ENCODE measurements around the gene FAM222B.

The FAM222B gene

DNA sequence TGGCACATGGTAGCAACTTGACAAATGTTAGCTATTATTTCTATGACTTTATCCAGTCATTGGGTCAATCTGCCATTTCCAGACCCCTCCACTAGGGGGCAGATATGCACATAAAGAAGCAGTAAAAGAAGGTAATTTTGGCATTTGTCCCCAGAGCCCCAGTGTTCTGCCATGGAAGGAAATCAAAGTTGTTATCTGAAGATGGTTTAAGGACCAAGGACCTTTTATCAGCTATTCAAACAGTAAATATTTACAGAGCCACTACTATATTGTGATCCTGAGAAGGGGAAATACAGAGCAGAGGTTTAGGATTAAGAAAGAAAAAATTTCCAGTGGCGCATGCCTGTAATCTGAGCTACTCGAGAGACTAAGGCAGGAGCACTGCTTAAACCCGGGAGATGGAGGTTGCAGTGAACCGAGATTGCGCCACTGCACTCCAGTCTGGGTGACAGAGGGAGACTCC is 78.8 kb downstream of the FAM222B start:
- H3K4me3 ChIP-seq (ENCODE audit: low read length): no peak overlapping the region
- no peaks in the 10 kb centered on the region for H3K9me3 ChIP-seq (ENCODE audit: insufficient read depth, low read depth, low read length)
- H3K4me1 ChIP-seq (ENCODE audit: insufficient read depth, low read length): peaks cover 26% of the 10 kb centered on the region
- peak overlapping the region; percentile 3; the same call in 1 of the 2 replicates for H3K27ac ChIP-seq (ENCODE audit: low read depth, low read length)
- H3K27me3 ChIP-seq (ENCODE audit: insufficient read depth, low read length): no peaks in the 10 kb centered on the region
- no peak overlapping the region for H3K9ac ChIP-seq (ENCODE audit: low read depth, low read length)
- peaks cover 54% of the 10 kb centered on the region for H3K36me3 ChIP-seq (ENCODE audit: insufficient read depth, low read length)
- 86% methylated on average over 5 of the region's 5 CpGs for WGBS

DNA sequence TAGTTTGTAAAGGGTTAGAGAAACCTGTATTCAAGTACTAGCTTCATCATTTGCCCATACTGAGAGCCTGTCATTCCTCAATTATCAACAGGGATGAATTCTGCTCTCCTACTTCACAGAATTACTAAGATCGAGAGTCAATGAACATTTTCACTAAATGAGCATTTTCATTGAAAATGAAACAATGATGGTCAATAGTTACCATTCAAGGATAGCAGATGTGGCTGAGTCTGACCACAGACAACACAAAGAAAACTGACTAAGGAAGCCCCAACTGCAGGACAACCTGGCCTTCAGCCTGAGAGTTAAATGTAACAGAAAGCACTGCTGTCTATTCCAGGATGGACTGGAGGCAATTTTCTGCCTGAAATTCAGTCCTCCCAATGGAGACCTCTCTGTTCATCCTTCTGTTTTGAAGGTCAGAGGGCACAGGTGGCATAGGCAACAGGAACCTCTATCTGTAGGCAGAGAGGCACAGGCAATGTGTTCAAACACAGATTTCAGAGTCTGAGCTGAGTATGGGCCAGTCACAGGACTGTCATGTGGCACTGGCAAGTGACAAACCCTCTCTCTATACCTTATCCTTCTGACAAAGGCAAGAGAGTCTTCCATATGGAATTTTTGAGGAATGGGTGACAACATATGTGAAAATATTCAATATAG is 79.3 kb downstream of the FAM222B start:
- H3K27me3 ChIP-seq (ENCODE audit: insufficient read depth, low read length): no peaks in the 10 kb centered on the region
- H3K36me3 ChIP-seq (ENCODE audit: insufficient read depth, low read length): peaks cover 58% of the 10 kb centered on the region
- H3K9ac ChIP-seq (ENCODE audit: low read depth, low read length): no peak overlapping the region
- H3K9me3 ChIP-seq (ENCODE audit: insufficient read depth, low read depth, low read length): no peaks in the 10 kb centered on the region
- peaks cover 26% of the 10 kb centered on the region for H3K4me1 ChIP-seq (ENCODE audit: insufficient read depth, low read length)
- peak overlapping the region; percentile 3; the same call in 1 of the 2 replicates for H3K27ac ChIP-seq (ENCODE audit: low read depth, low read length)
- no peak overlapping the region for H3K4me3 ChIP-seq (ENCODE audit: low read length)
- 100% methylated on average over 1 of the region's 1 CpG for WGBS

DNA sequence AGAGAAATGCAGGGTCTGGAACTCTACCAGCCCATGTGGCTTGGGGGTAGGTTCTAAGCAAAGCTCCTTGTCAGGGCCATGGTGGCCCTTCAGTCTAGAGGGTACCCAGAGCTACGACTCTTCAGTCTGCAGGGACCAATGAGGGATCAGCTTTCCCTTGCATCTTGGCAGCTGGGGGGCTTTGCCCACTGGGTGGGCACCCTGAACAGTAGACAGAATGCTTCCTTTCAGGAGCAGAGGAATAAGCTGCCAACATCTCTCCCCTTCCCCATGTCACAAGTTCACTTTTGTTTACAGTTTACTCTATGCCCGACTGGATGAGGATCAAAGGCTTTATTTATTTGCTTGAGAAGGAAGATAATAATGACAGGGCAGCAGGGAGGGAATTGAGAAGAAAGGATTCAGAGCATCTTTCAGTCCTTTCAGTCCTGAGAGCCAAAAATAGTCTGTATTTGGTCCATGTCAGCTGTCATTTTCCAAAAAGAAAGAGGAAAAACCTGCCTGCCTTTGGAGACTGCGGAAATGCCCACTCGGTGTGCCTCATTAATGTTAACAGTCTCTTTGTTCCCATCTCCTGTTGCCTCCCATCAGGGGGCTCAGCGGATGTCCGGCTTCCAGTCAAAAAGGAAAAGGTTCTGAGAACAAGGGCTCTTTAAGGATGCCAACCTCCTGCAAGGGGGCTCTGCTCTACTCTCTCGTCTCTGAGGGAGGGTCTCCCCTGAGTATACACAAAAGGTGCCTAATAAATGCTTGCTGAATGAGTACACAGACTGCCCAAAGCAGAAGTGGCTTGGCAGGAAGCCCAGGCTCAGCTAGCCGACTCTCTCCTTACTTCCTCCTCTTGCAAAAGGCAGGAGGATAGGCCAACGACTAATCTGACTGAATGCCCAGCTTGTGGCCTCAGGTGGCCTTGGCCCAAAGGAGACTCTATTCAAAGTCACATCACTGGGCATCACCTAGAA is 81.7 kb downstream of the FAM222B start:
- 12% methylated on average over 9 of the region's 9 CpGs for WGBS
- Histone ChIP-seq H3K36me3 (ENCODE audit: insufficient read depth, low read length) (peaks cover 60% of the 10 kb centered on the region), H3K27ac (ENCODE audit: low read depth, low read length) (peak overlapping the region; percentile 89), H3K9ac (ENCODE audit: low read depth, low read length) (peak overlapping the region; percentile 50), H3K27me3 (ENCODE audit: insufficient read depth, low read length) (no peaks in the 10 kb centered on the region), H3K4me3 (ENCODE audit: low read length) (0 out of 2 replicates have a peak overlapping the region, but pooled peaks have one; percentile 1), H3K9me3 (ENCODE audit: insufficient read depth, low read depth, low read length) (no peaks in the 10 kb centered on the region), H3K4me1 (ENCODE audit: insufficient read depth, low read length) (peaks cover 29% of the 10 kb centered on the region)

DNA sequence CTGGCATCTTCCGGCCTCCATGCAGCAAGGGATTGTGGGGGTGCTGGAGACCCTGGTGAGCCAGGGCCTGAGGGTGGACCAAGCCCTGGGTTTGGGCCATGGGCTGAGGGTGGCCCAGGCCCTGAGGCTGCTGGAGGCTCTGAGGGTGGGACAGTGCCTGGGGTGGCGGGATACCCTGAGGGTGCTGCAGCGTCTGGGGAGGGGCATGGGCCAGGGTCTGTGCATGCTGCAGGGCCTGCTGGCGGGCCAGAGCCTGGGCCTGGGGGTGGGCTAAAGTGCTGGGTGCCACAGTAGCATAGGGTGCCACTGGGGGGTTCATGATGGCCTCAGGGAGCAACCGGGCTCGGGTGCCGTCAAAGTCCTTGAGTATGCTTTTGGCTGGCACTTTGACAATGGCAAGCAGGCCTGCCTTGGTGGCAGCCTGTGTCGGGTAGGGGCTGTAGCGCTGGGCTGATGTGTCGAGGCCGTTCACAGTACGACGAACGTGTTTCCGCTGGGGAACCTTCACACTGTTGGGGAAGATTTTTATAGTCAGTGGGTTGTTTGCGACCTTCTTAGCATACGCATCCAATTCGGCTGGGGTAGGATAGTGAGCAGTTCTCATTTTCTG is 83.2 kb downstream of the FAM222B start:
- Histone ChIP-seq H3K4me3 (ENCODE audit: low read length) (no peak overlapping the region), H3K27me3 (ENCODE audit: insufficient read depth, low read length) (no peaks in the 10 kb centered on the region), H3K36me3 (ENCODE audit: insufficient read depth, low read length) (peaks cover 46% of the 10 kb centered on the region), H3K9me3 (ENCODE audit: insufficient read depth, low read depth, low read length) (no peaks in the 10 kb centered on the region), H3K27ac (ENCODE audit: low read depth, low read length) (peak overlapping the region; percentile 48; the same call in 1 of the 2 replicates), H3K4me1 (ENCODE audit: insufficient read depth, low read length) (peaks cover 29% of the 10 kb centered on the region), H3K9ac (ENCODE audit: low read depth, low read length) (no peak overlapping the region)
- 96% methylated on average over 18 of the region's 18 CpGs for WGBS

DNA sequence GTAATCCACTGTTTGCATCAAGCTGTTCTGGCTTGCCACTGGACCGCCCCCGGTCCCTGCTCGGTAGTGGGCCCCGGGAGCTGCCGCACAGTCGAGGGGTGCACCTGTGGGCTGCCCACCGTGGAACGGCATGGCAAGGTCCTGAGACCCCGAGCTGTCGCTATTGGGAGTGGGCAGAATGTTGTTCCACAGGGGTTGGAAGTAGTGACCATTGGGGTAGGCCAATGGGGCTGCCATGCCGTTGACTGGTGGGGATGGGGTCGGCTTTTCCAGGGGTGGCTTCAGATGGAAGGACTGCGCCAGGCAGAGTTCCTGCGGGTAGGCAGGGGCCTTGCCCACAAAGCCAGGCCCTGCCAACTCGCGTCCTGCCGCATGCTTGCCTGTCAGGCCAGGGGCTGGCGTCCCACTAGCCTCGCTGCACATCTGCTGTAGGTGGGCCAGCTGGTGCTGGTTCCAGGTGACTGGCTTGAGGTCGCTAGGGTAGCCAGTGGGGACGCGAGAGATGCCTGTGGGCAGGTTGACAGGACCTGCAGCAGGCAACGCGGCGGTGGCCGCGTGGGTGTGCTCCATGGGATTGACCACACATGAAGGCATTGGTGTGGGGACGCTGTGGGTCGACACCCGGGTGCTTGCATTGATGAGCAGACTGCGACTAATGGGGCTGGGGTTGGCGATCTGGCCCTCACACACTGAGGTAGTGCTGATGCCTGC is 84.0 kb downstream of the FAM222B start:
- no peaks in the 10 kb centered on the region for H3K27me3 ChIP-seq (ENCODE audit: insufficient read depth, low read length)
- H3K4me1 ChIP-seq (ENCODE audit: insufficient read depth, low read length): peaks cover 29% of the 10 kb centered on the region
- no peaks in the 10 kb centered on the region for H3K9me3 ChIP-seq (ENCODE audit: insufficient read depth, low read depth, low read length)
- H3K36me3 ChIP-seq (ENCODE audit: insufficient read depth, low read length): peaks cover 43% of the 10 kb centered on the region
- H3K9ac ChIP-seq (ENCODE audit: low read depth, low read length): no peak overlapping the region
- no peak overlapping the region for H3K27ac ChIP-seq (ENCODE audit: low read depth, low read length)
- 97% methylated on average over 32 of the region's 32 CpGs for WGBS
- H3K4me3 ChIP-seq (ENCODE audit: low read length): no peak overlapping the region

DNA sequence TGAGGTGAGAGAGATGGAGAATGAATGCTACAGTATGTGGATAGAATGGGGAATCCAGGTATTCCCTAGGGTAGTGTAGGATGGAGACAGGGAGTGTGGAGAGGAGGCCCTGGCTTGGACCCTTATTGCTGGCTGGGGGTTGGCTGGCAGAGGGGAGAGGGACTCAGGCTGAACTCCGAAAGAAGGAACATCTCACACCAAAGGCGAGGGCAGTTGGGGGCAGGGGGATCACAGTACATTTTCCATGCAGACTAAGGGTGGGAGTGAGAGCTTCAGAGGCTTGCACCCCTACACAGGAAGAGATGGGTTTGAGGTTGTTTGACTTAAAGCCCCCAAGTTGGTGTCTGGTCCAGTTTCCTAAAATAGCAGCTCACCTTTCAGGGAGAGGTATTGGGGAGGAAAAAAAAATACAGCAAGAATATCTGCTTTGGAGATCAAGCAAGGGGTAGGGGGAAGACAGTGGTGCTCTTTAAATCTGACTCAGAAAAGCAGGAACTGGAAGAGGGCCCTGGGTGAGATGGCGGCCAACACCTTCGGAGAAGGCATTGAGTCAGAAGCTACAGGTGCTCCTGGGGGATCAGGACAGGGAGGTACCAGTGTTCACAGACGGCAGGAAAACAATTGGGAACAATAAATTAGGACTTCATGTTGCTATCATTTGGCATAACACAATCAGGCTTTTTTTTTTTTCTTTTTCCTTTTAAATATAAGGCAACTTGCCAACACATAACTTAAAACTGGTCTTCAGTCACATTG is 86.4 kb downstream of the FAM222B start:
- peaks cover 46% of the 10 kb centered on the region for H3K36me3 ChIP-seq (ENCODE audit: insufficient read depth, low read length)
- no peak overlapping the region for H3K9ac ChIP-seq (ENCODE audit: low read depth, low read length)
- H3K4me3 ChIP-seq (ENCODE audit: low read length): no peak overlapping the region
- WGBS: 87% methylated on average over 5 of the region's 5 CpGs
- H3K9me3 ChIP-seq (ENCODE audit: insufficient read depth, low read depth, low read length): no peaks in the 10 kb centered on the region
- H3K27me3 ChIP-seq (ENCODE audit: insufficient read depth, low read length): no peaks in the 10 kb centered on the region
- H3K27ac ChIP-seq (ENCODE audit: low read depth, low read length): no peak overlapping the region
- peaks cover 15% of the 10 kb centered on the region for H3K4me1 ChIP-seq (ENCODE audit: insufficient read depth, low read length)

DNA sequence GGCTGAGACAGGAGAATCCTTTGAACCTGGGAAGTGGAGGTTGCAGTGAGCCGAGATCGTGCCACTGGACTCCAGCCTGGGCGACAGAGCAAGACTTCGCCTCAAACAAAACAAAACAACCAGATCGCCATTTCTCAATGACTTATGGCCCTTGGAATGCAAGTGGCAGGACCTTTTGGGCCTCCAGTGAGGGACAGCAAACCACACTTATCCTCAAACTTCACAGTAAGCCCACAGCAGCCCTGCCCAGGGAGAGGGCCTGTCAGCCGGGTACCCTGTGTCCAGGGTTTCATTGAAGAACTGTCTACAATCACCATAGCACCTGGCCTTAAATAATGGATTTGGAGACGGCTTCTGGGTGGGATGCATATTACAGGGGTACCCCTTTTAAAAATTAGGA is 87.1 kb downstream of the FAM222B start:
- peaks cover 11% of the 10 kb centered on the region for H3K4me1 ChIP-seq (ENCODE audit: insufficient read depth, low read length)
- H3K9me3 ChIP-seq (ENCODE audit: insufficient read depth, low read depth, low read length): no peaks in the 10 kb centered on the region
- H3K4me3 ChIP-seq (ENCODE audit: low read length): no peak overlapping the region
- H3K36me3 ChIP-seq (ENCODE audit: insufficient read depth, low read length): peaks cover 52% of the 10 kb centered on the region
- H3K9ac ChIP-seq (ENCODE audit: low read depth, low read length): no peak overlapping the region; the same call in 1 of the 2 replicates
- no peaks in the 10 kb centered on the region for H3K27me3 ChIP-seq (ENCODE audit: insufficient read depth, low read length)
- 98% methylated on average over 6 of the region's 7 CpGs for WGBS
- no peak overlapping the region for H3K27ac ChIP-seq (ENCODE audit: low read depth, low read length)

DNA sequence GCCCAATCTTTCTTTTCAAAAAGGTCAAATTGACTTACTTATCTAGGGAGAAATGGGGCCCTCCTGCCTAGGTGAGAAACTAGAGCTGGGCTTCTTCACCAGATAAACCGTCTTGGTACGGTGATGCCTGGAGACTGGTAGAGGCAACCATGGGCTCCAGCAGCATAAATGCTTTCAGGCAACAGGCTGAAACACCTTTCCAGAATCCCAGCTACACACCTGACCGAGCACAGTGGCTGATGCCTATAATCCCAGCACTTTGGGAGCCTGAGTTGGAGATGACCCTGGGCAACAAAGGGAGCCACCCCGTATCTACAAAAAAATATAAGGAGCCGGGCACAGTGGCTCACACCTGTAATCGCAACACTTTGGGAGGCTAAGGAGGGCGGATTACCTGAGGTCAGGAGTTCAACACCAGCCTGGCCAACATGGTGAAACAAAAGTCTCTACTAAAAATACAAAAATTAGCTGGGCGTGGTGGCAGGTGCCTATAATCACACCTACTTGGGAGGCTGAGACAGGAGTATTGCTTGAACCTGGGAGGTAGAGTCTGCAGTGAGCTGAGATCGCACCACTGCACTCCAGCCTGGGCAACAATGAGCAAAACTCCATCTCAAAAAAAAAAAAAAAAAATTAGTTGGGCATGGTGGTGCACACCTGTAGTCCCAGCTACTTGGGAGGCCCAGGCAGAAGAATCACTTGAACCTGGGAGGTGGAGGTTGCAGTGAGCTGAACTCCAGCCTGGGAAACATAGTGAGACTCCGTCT is 90.8 kb downstream of the FAM222B start:
- Histone ChIP-seq H3K27me3 (ENCODE audit: insufficient read depth, low read length) (no peaks in the 10 kb centered on the region), H3K9ac (ENCODE audit: low read depth, low read length) (no peak overlapping the region), H3K27ac (ENCODE audit: low read depth, low read length) (no peak overlapping the region), H3K4me3 (ENCODE audit: low read length) (no peak overlapping the region), H3K9me3 (ENCODE audit: insufficient read depth, low read depth, low read length) (no peaks in the 10 kb centered on the region), H3K4me1 (ENCODE audit: insufficient read depth, low read length) (peaks cover 1% of the 10 kb centered on the region; the same call in 1 of the 2 replicates), H3K36me3 (ENCODE audit: insufficient read depth, low read length) (peaks cover 55% of the 10 kb centered on the region)
- WGBS: 95% methylated on average over 9 of the region's 10 CpGs

DNA sequence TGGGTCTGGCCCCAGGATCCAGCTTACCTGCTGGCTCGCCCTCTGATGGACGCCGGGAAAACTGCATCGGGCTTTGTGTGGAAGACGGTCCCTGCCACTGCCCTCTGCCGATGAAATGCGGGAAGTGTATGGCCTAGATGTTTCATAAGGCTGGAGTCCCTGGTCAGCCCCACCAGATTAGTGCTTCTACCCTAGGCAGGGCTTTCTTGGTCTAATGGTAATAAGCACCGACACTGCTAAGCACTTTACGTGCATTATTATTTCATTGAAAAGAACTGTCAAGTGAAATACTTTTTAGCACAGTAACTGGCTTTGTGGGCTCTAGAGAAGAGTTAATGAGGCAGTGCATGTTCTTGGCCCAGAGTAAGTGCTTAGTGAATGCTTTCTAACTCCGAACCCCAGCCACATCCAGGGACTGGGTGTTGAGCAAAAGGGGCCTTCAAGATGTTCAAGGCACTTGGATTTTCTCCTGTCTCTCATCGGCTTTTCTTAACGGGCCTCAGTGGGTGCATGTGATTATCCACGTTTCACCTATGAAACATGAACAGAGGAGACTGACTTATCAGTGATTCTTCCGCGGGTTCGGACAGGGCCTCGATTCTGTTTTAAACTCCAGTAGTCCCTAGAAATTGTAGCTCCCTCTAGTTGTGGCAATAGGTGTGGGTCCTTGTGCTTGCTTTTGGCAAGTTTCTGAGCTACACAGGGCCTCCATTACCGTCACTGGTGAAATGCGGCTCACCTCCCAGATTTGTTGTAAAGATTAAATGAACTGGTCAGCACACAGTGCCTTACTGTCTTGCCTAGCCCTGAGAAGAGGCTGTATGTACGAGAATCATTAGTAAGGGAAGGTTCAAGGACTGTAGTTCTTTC is 92.2 kb downstream of the FAM222B start:
- Histone ChIP-seq H3K9me3 (ENCODE audit: insufficient read depth, low read depth, low read length) (no peaks in the 10 kb centered on the region), H3K4me1 (ENCODE audit: insufficient read depth, low read length) (peaks cover 14% of the 10 kb centered on the region; the same call in 1 of the 2 replicates), H3K27ac (ENCODE audit: low read depth, low read length) (peak overlapping the region; percentile 4; the same call in 1 of the 2 replicates), H3K9ac (ENCODE audit: low read depth, low read length) (no peak overlapping the region), H3K27me3 (ENCODE audit: insufficient read depth, low read length) (no peaks in the 10 kb centered on the region), H3K36me3 (ENCODE audit: insufficient read depth, low read length) (peaks cover 63% of the 10 kb centered on the region), H3K4me3 (ENCODE audit: low read length) (no peak overlapping the region)
- 58% methylated on average over 20 of the region's 20 CpGs for WGBS

All from HUES64 (cell line).